GM18870 (cell line): Measurements from ENCODE around the gene SULT1A1.

Experiments
- ATAC-seq: cut with Tn5 transposase; IDR thresholded peaks from one replicate; pipeline ENCODE4 v1.9.1; 2021; ENCODE audit warnings: moderate library complexity; ENCODE audit not compliant: unreplicated experiment

SULT1A1 gene

GRCh38 chr16:28562199-28562598 is 47.6 kb downstream of the SULT1A1 start:
- ATAC-seq, result no peak

- ATAC-seq, result no peak
Observed at GRCh38 chr16:28561557-28562187, 48.2 kb downstream of the SULT1A1 start.

- no peak for ATAC-seq
Observed at GRCh38 chr16:28558456-28558855, 51.4 kb downstream of the SULT1A1 start.

GRCh38 chr16:28556914-28557320 is 52.9 kb downstream of the SULT1A1 start:
- ATAC-seq, result no peak

GRCh38 chr16:28555561-28555960 is 54.3 kb downstream of the SULT1A1 start:
- ATAC-seq, result no peak
